DND-41 (cell line): ENCODE data around the gene PLAGL2.

Experiments used
- ATAC-seq: fragments of 200-7000 bp; cut with Tn5 transposase; 3 replicates; pipeline ENCODE4 v1.9.1; 2021; ENCODE audit warnings: low read depth; ENCODE audit not compliant: insufficient read depth
- DNase-seq: peaks from one replicate; pipeline ENCODE4 v3.0.0-alpha.2; 2020
- H2AFZ ChIP-seq: 2 replicates; pipeline ENCODE4 v1.6.0; 2012; ENCODE audit warnings: low read depth, low read length
- H3K27ac ChIP-seq: 2 replicates; pipeline ENCODE4 v1.5.1; 2012; ENCODE audit warnings: low read length, inconsistent platforms
- H3K27me3 ChIP-seq: fragments of 200-600 bp; sonication (generic); 2 replicates; pipeline ENCODE4 v1.6.0; 2012; ENCODE audit warnings: low read length, mild to moderate bottlenecking, inconsistent platforms; ENCODE audit not compliant: insufficient read depth, poor library complexity
- H3K36me3 ChIP-seq: 2 replicates; pipeline ENCODE4 v1.5.1; 2012; ENCODE audit warnings: low read length, inconsistent platforms; ENCODE audit not compliant: insufficient read depth
- H3K4me1 ChIP-seq: 2 replicates; pipeline ENCODE4 v1.5.1; 2012; ENCODE audit warnings: mild to moderate bottlenecking, low read length; ENCODE audit not compliant: insufficient read depth
- H3K4me2 ChIP-seq: 2 replicates; pipeline ENCODE4 v1.6.0; 2012; ENCODE audit warnings: mild to moderate bottlenecking, moderate library complexity, low read length, inconsistent platforms; ENCODE audit not compliant: insufficient read depth
- H3K4me3 ChIP-seq, 2 experiments: fragments of 200-600 bp in 1 of 2; shearing (Covaris generic) in 1 of 2; 2 replicates each; pipeline ENCODE4 v1.5.1; 2012 to 2016; ENCODE audit warnings: inconsistent platforms in 2 of 2, low read length in 2 of 2, mild to moderate bottlenecking in 2 of 2, low read depth in 1 of 2, moderate library complexity in 1 of 2
- H3K79me2 ChIP-seq: 2 replicates; pipeline ENCODE4 v1.6.0; 2012; ENCODE audit warnings: low read length, inconsistent platforms; ENCODE audit not compliant: insufficient read depth
- H3K9ac ChIP-seq: 2 replicates; pipeline ENCODE4 v1.6.0; 2012; ENCODE audit warnings: low read depth, mild to moderate bottlenecking, inconsistent platforms, low read length, moderate library complexity
- H3K9me3 ChIP-seq: 2 replicates; pipeline ENCODE4 v1.5.1; 2012; ENCODE audit warnings: low read length, moderate library complexity, mild to moderate bottlenecking, inconsistent platforms; ENCODE audit not compliant: insufficient read depth, severe bottlenecking
- H4K20me1 ChIP-seq: 2 replicates; pipeline ENCODE4 v1.6.0; 2012; ENCODE audit warnings: low read length; ENCODE audit not compliant: insufficient read depth
- EZH2 ChIP-seq: IDR thresholded peaks from 3 replicates; pipeline ENCODE4 v1.6.1; 2012; ENCODE audit warnings: borderline replicate concordance, low read depth, mild to moderate bottlenecking, moderate library complexity, low read length, inconsistent platforms; ENCODE audit not compliant: severe bottlenecking
- TF ChIP-seq, protein P1 (sequence below): IDR thresholded peaks from 2 replicates; pipeline ENCODE4 v1.5.1; 2012; ENCODE audit warnings: borderline replicate concordance, low read length, moderate library complexity, mild to moderate bottlenecking; ENCODE audit not compliant: poor library complexity, severe bottlenecking; ENCODE audit errors: extremely low read depth

The PLAGL2 gene

DNA sequence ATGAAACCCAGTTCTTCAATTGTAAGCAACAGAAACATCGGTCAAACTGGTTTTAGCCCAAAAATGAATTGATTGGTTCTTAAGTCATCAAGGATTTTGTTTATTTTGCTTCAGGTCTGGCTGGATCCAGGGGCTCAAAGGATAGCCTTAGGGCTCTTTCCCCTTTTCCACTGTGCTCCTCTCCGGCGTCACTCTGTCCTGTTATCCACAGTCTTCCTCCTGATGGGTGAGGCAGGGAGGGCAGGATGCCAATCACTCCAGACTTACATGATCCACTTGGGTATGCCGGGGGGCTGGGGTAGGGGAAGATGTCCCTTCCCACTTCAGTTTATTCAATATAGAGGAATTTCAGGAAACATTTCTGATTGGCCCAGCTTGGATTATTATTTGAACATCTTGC, 40.0 kb downstream of the PLAGL2 start:
- Histone ChIP-seq H3K4me2 (no peak overlapping the region), H3K27ac (no peak overlapping the region), H3K4me1 (no peaks in the 10 kb centered on the region), H3K36me3 (peaks cover 41% of the 10 kb centered on the region), H3K79me2 (no peaks in the 10 kb centered on the region), H3K4me3 (no peak overlapping the region), H3K27me3 (no peaks in the 10 kb centered on the region), H3K9me3 (no peaks in the 10 kb centered on the region), H2AFZ (no peak overlapping the region), H4K20me1 (no peaks in the 10 kb centered on the region), H3K9ac (no peak overlapping the region)
- no peak for DNase-seq
- TF ChIP-seq, protein P1, sequence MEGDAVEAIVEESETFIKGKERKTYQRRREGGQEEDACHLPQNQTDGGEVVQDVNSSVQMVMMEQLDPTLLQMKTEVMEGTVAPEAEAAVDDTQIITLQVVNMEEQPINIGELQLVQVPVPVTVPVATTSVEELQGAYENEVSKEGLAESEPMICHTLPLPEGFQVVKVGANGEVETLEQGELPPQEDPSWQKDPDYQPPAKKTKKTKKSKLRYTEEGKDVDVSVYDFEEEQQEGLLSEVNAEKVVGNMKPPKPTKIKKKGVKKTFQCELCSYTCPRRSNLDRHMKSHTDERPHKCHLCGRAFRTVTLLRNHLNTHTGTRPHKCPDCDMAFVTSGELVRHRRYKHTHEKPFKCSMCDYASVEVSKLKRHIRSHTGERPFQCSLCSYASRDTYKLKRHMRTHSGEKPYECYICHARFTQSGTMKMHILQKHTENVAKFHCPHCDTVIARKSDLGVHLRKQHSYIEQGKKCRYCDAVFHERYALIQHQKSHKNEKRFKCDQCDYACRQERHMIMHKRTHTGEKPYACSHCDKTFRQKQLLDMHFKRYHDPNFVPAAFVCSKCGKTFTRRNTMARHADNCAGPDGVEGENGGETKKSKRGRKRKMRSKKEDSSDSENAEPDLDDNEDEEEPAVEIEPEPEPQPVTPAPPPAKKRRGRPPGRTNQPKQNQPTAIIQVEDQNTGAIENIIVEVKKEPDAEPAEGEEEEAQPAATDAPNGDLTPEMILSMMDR: no peak
- TF ChIP-seq EZH2: no peak
- no peak for ATAC-seq

DNA sequence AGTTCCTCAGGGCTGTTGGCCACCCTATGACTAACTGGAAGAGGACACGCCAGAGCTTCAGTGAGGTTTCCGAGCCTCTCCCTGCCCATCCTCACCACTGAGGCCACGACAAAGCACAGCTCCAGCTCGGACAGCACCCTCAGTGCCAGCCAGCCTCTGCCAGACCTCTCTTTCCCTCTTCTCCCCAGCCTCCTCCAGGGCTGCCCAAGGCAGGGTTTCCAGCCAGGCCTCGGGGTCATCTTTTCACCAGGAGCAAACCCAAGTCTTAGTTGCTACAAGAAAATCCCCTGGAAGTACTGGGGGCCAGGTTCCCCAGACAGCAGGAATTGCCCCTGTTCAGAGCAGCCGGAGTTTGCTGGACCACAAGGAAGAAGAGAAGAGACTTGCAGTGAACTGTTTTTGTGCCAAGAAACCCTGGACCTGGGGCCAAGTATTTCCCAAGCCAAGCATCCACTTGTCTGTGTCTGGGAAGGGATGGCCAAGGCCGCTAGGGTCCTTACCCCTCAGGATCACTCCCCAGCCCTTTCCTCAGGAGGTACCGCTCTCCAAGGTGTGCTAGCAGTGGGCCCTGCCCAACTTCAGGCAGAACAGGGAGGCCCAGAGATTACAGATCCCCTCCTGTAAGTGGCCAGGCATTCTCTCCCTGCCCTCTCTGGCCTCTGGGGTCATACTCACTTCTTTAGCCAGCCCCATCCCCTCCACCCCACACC, 41.6 kb downstream of the PLAGL2 start:
- no peak for ATAC-seq
- Histone ChIP-seq H4K20me1 (no peaks in the 10 kb centered on the region), H3K9ac (no peak overlapping the region), H3K4me3 (no peak overlapping the region), H3K27ac (no peak overlapping the region), H3K27me3 (no peaks in the 10 kb centered on the region), H3K4me1 (no peaks in the 10 kb centered on the region), H3K9me3 (no peaks in the 10 kb centered on the region), H3K79me2 (no peaks in the 10 kb centered on the region), H2AFZ (no peak overlapping the region), H3K36me3 (peaks cover 56% of the 10 kb centered on the region), H3K4me2 (no peak overlapping the region)
- DNase-seq: no peak
- TF ChIP-seq, protein P1: no peak
- no peak for TF ChIP-seq EZH2

DNA sequence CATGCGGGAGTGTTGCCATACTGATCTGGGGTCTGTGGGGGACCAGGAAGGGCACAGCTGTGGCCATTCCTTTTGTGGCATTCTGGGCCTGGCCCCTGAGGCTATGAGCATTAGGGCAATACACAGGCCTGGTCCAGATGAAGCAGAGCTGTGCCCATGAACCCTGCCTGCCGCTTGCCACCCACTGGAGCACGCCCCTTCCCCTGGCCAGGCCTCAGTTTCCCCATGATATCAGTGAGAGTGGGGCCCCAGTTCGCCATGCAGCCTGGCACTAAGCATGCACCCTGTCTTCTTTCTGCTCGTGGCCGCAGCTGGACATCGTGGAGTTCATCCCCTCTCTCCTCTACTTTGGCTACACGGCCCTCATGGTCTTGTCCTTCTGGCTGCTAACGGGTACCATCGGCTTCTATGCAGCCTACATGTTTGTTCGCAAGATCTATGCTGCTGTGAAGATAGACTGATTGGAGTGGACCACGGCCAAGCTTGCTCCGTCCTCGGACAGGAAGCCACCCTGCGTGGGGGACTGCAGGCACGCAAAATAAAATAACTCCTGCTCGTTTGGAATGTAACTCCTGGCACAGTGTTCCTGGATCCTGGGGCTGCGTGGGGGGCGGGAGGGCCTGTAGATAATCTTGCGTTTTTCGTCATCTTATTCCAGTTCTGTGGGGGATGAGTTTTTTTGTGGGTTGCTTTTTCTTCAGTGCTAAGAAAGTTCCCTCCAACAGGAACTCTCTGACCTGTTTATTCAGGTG, 42.4 kb downstream of the PLAGL2 start:
- H3K4me1 ChIP-seq: no peaks in the 10 kb centered on the region
- peaks cover 62% of the 10 kb centered on the region for H3K36me3 ChIP-seq
- H3K27ac ChIP-seq: no peak overlapping the region
- no peak overlapping the region for H3K9ac ChIP-seq
- DNase-seq (no peak), ATAC-seq (no peak)
- H3K4me2 ChIP-seq: no peak overlapping the region
- no peaks in the 10 kb centered on the region for H4K20me1 ChIP-seq
- no peak overlapping the region for H2AFZ ChIP-seq
- no peaks in the 10 kb centered on the region for H3K79me2 ChIP-seq
- TF ChIP-seq, protein P1: no peak
- no peak overlapping the region for H3K4me3 ChIP-seq
- H3K9me3 ChIP-seq: no peaks in the 10 kb centered on the region
- H3K27me3 ChIP-seq: no peaks in the 10 kb centered on the region
